Medulla oblongata (tissue), 1 donor: Measurements from ENCODE around the gene PRR14.
"Not testable (repeated sequence)": the region's sequence is repeated elsewhere in the genome, so short reads cannot be mapped to it uniquely, and the experiment has no call there.

ENCODE experiments used
- DNase-seq: peaks from one replicate; pipeline ENCODE4 v3.0.0-alpha.2; 2015; ENCODE audit errors: extremely low spot score

Gene PRR14

DNA sequence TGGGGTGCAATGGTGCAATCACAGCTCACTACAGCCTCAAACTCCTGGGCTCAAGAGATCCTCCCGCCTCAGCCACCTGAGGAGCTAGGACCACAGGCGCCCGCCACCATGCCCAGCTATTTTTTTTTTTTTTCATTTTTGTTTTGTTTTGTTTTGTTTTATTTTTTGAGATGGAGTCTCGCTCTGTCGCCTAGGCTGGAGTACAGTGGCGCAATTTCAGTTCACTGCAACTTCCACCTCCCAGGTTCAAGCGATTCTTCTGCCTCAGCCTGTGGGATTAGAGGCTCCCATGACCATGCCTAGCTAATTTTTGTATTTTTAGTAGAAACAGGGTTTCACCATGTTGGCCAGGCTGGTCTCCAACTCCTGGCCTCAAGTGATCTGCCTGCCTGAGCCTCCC, 18.3 kb upstream of the PRR14 start:
- DNase-seq: not testable (repeated sequence)

DNA sequence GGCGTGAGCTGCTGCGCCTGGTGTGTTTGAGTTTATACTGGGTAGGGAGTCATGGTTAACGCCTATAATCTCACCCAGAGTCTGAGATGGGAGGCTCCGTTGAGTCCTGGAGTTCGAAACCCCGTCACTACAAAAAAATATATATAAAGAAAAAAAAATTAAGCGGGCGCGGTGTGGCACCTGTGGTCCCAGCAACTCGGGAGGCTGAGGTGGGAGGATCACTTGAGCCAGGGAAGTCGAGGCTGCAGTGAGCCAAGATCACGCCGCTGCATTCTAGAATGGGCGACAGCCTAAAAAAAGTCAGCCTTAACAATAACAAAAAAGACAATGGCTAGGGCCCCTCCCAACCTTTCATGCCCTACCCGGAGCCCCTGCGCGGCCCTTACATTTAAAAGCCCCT, 17.2 kb upstream of the PRR14 start:
- DNase-seq: no peak

GRCh38 chr16:30636599-30636998, 14.2 kb upstream of the PRR14 start:
- no peak for DNase-seq

- not testable (repeated sequence) for DNase-seq
Measured at GRCh38 chr16:30637139-30637538, 13.6 kb upstream of the PRR14 start.

GRCh38 chr16:30637944-30638343, 12.8 kb upstream of the PRR14 start:
- no peak for DNase-seq

- DNase-seq: no peak
Measured at GRCh38 chr16:30641378-30641982, 9.3 kb upstream of the PRR14 start.

- no peak for DNase-seq
Measured at GRCh38 chr16:30644334-30644830, 6.4 kb upstream of the PRR14 start.

DNA sequence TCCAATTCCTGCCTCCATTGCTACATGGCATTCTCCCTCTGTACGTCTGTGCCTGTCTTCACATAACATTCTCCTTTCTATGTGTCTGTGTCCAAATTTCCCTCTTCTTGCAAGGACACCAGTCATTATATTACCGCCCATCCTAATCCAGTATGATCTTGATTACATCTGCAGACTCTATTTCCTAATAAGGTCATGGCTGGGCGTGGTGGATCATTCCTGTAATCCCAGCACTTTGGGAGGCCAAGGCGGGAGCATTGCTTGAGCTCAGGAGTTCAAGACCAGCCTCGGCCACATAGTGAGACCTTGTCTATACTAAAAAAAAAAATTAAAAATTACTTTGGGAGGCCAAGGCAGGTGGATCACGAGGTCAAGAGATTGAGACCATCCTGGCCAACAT, 5.0 kb upstream of the PRR14 start:
- DNase-seq: no peak

- DNase-seq: no peak
Measured at GRCh38 chr16:30647274-30647571, 3.5 kb upstream of the PRR14 start.

- DNase-seq: no peak
Measured at GRCh38 chr16:30649725-30650368, 913 bp upstream of the PRR14 start.

DNA sequence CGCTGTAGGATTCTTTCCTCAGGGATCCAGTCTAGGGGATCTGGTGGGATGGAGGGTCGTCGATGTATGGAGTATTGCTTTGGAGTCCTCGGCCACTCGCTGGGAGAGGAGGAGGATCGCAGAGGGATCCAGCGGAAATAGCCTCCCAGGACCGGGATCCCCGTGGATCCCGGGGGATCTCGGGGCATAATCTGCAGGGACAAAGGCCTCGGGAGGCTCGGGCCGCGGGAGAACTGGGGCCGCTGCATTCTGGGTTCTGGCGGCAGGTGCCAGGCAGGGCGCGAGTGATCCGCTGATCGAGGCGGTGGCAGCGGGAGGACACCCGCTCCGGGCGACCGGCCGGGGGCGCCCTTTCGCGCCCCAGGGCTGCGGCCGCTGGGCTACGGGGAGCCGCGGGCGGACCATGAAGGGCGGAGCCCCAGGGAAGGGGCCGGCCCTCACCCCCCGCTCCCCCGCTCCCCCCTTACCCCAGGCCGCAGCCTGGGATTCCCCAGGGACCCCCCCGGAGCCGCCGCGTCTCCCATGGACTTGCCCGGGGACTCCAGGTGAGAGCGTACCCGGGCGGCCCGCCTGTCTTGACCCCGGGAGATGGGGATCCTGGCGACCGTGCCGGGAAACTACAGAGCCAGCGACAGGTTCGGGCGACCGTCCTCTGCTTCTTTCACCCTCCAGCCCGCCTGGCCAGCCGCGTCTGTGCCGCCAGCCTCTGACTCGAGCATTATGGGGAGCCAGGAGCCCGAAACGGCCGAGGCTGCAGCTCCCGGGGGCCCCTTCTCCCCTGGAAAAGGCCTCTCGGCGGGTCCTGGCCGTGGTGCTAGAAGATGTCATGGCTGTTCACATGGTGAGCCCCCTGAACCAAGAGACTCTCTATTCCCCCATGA, 604 bp downstream of the PRR14 start:
- peak; percentile 70 for DNase-seq

- DNase-seq: no peak
Measured at GRCh38 chr16:30652005-30652296, 1.2 kb downstream of the PRR14 start.

GRCh38 chr16:30652718-30653117, 2.0 kb downstream of the PRR14 start:
- no peak for DNase-seq

DNA sequence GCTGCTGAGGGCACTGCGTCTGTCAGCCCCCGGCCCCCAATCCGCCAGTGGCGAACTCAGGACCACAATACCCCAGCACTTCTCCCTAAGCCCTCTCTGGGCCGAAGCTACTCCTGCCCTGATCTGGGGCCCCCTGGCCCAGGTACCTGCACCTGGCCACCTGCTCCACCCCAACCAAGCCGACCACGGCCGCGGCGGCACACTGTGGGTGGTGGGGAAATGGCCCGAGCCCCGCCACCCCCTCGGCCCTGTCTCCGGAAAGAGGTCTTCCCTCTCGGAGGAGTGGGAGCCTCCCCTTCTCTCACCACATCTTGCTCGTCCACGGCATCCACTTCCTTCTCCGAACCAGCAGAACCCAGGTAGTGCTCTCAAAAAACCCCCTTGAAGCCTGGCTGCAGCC, 4.1 kb downstream of the PRR14 start:
- DNase-seq: no peak

- no peak for DNase-seq
Measured at GRCh38 chr16:30655815-30656347, 5.1 kb downstream of the PRR14 start.

GRCh38 chr16:30656388-30656787, 5.6 kb downstream of the PRR14 start:
- DNase-seq: no peak

- no peak for DNase-seq
Measured at GRCh38 chr16:30656974-30657865, 6.5 kb downstream of the PRR14 start.

GRCh38 chr16:30657866-30658730, 7.3 kb downstream of the PRR14 start, which contains the start of gene FBRS:
Gene FBRS (plus strand): TSS chr16:30658431. CDS start chr16:30659519, 1,088 bp downstream.
- peak; percentile 100 for DNase-seq

GRCh38 chr16:30658731-30659506, 8.2 kb downstream of the PRR14 start:
- peak; percentile 98 for DNase-seq
